Measurements from ENCODE around the gene HPSE2. TPM values are rescaled to one million over a fixed set of nuclear protein-coding genes. Genes with fewer than 3 reads are reported as not detected.
"Not testable (repeated sequence)": the region's sequence is repeated elsewhere in the genome, so short reads cannot be mapped to it uniquely, and the experiment has no call there.

The HPSE2 gene
- total RNA-seq, 2 experiments from 2014 or later, result not detected

DNA sequence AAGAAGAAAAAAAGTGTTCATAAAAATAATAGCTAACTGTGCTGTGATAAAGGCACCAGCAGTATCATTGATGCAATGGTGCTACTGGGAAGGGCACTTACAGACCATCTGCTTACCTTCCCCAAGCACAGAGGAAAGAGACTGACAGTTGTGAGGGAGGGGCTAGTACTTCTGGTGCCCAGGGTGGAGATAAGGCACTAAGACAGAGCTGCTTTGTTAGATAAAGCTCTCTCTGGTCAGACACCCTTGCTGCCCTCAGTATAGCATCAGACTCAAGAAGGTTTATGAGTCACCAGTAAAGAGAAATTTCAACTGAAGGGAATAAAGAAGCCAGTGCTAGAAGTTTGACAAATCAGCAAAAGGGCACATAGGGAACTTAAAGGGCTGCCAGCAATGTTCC is 325.6 kb downstream of the HPSE2 start:
- TF ChIP-seq, protein P1, sequence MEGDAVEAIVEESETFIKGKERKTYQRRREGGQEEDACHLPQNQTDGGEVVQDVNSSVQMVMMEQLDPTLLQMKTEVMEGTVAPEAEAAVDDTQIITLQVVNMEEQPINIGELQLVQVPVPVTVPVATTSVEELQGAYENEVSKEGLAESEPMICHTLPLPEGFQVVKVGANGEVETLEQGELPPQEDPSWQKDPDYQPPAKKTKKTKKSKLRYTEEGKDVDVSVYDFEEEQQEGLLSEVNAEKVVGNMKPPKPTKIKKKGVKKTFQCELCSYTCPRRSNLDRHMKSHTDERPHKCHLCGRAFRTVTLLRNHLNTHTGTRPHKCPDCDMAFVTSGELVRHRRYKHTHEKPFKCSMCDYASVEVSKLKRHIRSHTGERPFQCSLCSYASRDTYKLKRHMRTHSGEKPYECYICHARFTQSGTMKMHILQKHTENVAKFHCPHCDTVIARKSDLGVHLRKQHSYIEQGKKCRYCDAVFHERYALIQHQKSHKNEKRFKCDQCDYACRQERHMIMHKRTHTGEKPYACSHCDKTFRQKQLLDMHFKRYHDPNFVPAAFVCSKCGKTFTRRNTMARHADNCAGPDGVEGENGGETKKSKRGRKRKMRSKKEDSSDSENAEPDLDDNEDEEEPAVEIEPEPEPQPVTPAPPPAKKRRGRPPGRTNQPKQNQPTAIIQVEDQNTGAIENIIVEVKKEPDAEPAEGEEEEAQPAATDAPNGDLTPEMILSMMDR (IDR thresholded peaks at IDR 0.05), result no peak
- Mint-ChIP-seq H3K4me3 (no peak overlapping the region), H3K36me3 (ENCODE audit: low read depth) (no peaks in the 10 kb centered on the region), H3K9me3 (no peaks in the 10 kb centered on the region), H3K27me3 (no peaks in the 10 kb centered on the region), H3K4me1 (ENCODE audit: low read depth) (no peaks in the 10 kb centered on the region), H3K27ac (no peak overlapping the region)
- intact Hi-C loops (cut with micrococcal nuclease), result no loop called here
- ChIA-PET CTCF (no interaction called here), POLR2A (no interaction called here)
- no peak for ATAC-seq
- DNase-seq, result no peak

DNA sequence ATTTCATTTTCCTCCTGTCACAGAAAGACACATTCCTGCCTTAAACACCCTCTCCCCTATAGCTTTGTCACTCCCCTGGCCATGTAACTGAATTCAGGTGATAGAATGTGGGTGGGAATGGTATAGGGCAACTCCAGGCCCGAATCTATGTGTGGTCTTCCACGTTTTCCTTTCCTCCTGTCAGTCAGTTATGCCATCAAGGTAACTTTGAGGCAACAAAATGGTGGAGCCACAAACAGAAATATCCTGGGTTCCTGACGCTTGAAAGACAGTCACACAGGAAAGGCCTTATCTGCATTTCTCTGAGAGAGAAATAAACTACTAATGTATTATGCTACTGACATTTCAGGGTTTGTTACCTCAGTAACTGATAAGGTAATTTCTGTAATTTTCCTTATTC is 326.8 kb downstream of the HPSE2 start:
- DNase-seq (no peak), ATAC-seq (no peak)
- H3K27ac Mint-ChIP-seq, result no peak overlapping the region
- H3K4me1 Mint-ChIP-seq (ENCODE audit: low read depth), result no peaks in the 10 kb centered on the region
- H3K9me3 Mint-ChIP-seq, result no peaks in the 10 kb centered on the region
- H3K4me3 Mint-ChIP-seq, result no peak overlapping the region
- POLR2A ChIA-PET, result no interaction called here
- CTCF ChIA-PET, result no interaction called here
- TF ChIP-seq, protein P1 (IDR thresholded peaks at IDR 0.05), result no peak
- no peaks in the 10 kb centered on the region for H3K27me3 Mint-ChIP-seq
- H3K36me3 Mint-ChIP-seq (ENCODE audit: low read depth), result no peaks in the 10 kb centered on the region
- intact Hi-C loops (cut with micrococcal nuclease), result no loop called here

DNA sequence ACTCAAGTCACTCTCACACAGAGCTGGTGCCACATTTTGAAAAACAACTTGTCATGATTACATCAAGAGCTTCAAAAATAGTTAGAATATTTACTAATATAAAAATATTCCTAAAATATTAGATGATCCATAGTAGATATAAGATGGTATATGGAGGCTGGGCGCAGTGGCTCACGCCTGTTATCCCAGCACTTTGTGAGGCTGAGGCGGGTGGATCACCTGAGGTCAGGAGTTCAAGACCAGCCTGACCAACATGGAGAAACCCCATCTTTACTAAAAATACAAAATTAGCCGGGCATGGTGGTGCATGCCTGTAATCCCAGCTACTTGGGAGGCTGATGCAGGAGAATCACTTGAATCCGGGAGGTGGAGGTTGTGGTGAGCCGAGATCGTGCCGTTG is 327.4 kb downstream of the HPSE2 start:
- H3K9me3 Mint-ChIP-seq; intact Hi-C loops (cut with micrococcal nuclease); H3K27me3 Mint-ChIP-seq: not testable (repeated sequence)

DNA sequence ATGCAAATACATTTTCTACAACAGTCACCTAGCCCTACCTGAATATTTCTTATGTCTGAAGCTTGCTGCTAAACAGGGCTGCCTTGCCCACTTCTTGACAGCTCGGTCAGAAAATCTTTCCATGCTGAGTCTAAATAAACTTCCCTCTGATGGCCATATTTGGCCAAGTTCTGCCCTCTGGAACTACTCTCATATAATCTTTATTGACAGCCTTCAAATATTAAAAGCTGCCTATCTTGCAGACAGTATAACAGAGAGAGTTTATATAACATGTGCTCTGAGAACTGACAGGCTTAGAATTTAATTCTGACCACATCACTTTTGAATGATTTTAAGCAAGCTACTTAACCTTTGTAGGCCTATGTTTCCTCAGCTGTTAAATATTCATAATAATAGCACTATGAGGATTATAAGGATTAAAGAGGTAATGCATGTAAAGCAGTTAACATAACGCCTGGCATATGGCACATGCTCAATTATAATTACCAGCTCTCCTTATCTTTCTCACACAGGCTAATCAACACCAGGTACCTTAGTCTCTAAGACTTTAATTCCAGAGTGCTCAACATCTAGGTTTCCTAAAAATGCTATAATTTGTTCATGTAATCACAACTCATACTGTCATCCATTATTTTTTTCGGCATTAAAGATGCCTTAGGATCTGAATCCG is 334.1 kb downstream of the HPSE2 start:
- TF ChIP-seq, protein P1 (IDR thresholded peaks at IDR 0.05), result no peak
- DNase-seq, result no peak
- Mint-ChIP-seq H3K4me3 (no peak overlapping the region), H3K4me1 (ENCODE audit: low read depth) (no peaks in the 10 kb centered on the region), H3K36me3 (ENCODE audit: low read depth) (no peaks in the 10 kb centered on the region), H3K9me3 (no peaks in the 10 kb centered on the region), H3K27ac (no peak overlapping the region), H3K27me3 (no peaks in the 10 kb centered on the region)
- CTCF ChIA-PET, result no interaction called here
- intact Hi-C loops (cut with micrococcal nuclease), result no loop called here
- ATAC-seq, result no peak
- POLR2A ChIA-PET, result no interaction called here

More for the DNA sequence above, 327.4 kb downstream of the HPSE2 start:
- H3K4me1 Mint-ChIP-seq (ENCODE audit: low read depth); POLR2A ChIA-PET; H3K27ac Mint-ChIP-seq; CTCF ChIA-PET; ATAC-seq; H3K36me3 Mint-ChIP-seq (ENCODE audit: low read depth); DNase-seq; H3K4me3 Mint-ChIP-seq: not testable (repeated sequence)

DNA sequence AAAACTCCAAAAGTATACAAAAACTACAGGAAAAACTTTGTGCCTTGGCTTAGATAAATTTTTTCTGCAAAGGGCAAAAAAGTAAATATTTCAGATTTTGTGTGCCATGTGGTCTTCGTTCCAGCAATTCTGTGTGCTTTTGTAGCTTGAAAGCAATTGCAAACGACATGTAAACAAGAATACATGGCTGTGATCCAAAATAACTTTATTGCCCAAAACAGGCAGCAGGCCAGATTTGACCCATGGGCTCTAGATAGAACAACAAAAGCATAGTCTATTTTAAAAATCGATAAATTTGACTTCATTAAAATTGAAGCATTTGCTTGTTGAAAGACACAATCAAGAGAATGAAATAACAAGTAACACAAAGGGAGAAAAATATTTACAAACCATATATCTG is 336.6 kb downstream of the HPSE2 start:
- H3K27ac Mint-ChIP-seq, result no peak overlapping the region
- no peaks in the 10 kb centered on the region for H3K27me3 Mint-ChIP-seq
- DNase-seq, result no peak
- TF ChIP-seq, protein P1 (IDR thresholded peaks at IDR 0.05), result no peak
- ChIA-PET POLR2A (no interaction called here), CTCF (no interaction called here)
- no peak for ATAC-seq
- H3K4me3 Mint-ChIP-seq, result no peak overlapping the region
- intact Hi-C loops (cut with micrococcal nuclease), result no loop called here
- no peaks in the 10 kb centered on the region for H3K4me1 Mint-ChIP-seq (ENCODE audit: low read depth)
- no peaks in the 10 kb centered on the region for H3K36me3 Mint-ChIP-seq (ENCODE audit: low read depth)
- H3K9me3 Mint-ChIP-seq, result no peaks in the 10 kb centered on the region

DNA sequence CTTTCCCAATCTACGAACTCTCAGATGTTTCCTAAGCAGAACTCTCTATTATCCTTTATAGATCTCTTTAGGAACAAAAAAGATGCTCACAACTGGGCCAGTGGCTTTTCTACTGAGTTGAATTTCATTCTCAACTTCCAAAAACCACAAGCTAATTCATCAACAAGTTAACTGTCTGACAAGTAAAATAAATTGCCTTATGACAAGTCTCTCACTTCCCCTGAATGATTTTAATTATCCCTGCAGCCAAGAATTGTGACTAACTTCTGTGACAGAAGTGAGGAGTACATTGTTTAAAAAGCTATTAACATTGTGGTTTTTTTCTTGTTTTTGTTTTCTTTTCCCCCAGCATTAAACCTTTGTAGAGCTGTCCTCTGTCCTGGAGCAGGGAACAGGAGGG is 343.1 kb downstream of the HPSE2 start:
- no peaks in the 10 kb centered on the region for H3K4me1 Mint-ChIP-seq (ENCODE audit: low read depth)
- TF ChIP-seq, protein P1 (IDR thresholded peaks at IDR 0.05), result no peak
- no peaks in the 10 kb centered on the region for H3K27me3 Mint-ChIP-seq
- CTCF ChIA-PET, result no interaction called here
- no peaks in the 10 kb centered on the region for H3K36me3 Mint-ChIP-seq (ENCODE audit: low read depth)
- no peaks in the 10 kb centered on the region for H3K9me3 Mint-ChIP-seq
- intact Hi-C loops (cut with micrococcal nuclease), result no loop called here
- ATAC-seq (no peak), DNase-seq (no peak)
- H3K4me3 Mint-ChIP-seq, result no peak overlapping the region
- H3K27ac Mint-ChIP-seq, result no peak overlapping the region
- POLR2A ChIA-PET, result no interaction called here
